Neural cell (in vitro differentiated cells): ENCODE measurements around the gene YIPF6. TPM values are rescaled to one million over a fixed set of nuclear protein-coding genes. Genes with fewer than 3 reads are reported as not detected.

Source experiments
- H2AFZ ChIP-seq: fragments of 200-600, 300-800 bp; sonication (generic), shearing (Covaris generic); 2 replicates; pipeline ENCODE4 v1.6.0; 2014; ENCODE audit warnings: low read depth, mild to moderate bottlenecking, antibody characterized with exemption, low read length, moderate library complexity
- H3F3A ChIP-seq: fragments of 200-600 bp; shearing (Covaris generic); 2 replicates; pipeline ENCODE4 v1.6.1; 2016; ENCODE audit warnings: mild to moderate bottlenecking, moderate library complexity, mixed read lengths, antibody characterized with exemption, low read length; ENCODE audit not compliant: insufficient read depth, poor library complexity, severe bottlenecking
- H3K27ac ChIP-seq: fragments of 200-600, 300-800 bp; sonication (generic), shearing (Covaris generic); 2 replicates; pipeline ENCODE4 v1.5.1; 2014; ENCODE audit warnings: mild to moderate bottlenecking, low read length, moderate library complexity
- H3K27me3 ChIP-seq: fragments of 300-800, 200-600 bp; sonication (generic), shearing (Covaris generic); 2 replicates; pipeline ENCODE4 v1.6.0; 2014; ENCODE audit warnings: mild to moderate bottlenecking, low read depth, low read length, moderate library complexity; ENCODE audit not compliant: insufficient read depth
- H3K36me3 ChIP-seq: fragments of 300-800, 200-600 bp; sonication (generic), shearing (Covaris generic); 2 replicates; pipeline ENCODE4 v1.5.1; 2014; ENCODE audit warnings: mild to moderate bottlenecking, antibody characterized with exemption, low read length, moderate library complexity; ENCODE audit not compliant: insufficient read depth
- H3K4me2 ChIP-seq: fragments of 300-800, 200-600 bp; sonication (generic), shearing (Covaris generic); 2 replicates; pipeline ENCODE4 v1.6.0; 2014; ENCODE audit warnings: mild to moderate bottlenecking, low read length
- H3K4me3 ChIP-seq: fragments of 300-800, 200-600 bp; sonication (generic), shearing (Covaris generic); 2 replicates; pipeline ENCODE4 v1.5.1; 2014; ENCODE audit warnings: mild to moderate bottlenecking, low read length, moderate library complexity
- H3K79me2 ChIP-seq: fragments of 200-600 bp; shearing (Covaris generic); replicated peaks from 2 replicates; pipeline ENCODE4 v1.6.0; 2014; ENCODE audit warnings: mild to moderate bottlenecking, low read length, moderate library complexity; ENCODE audit not compliant: insufficient read depth
- H3K9ac ChIP-seq: fragments of 300-800, 200-600 bp; sonication (generic), shearing (Covaris generic); 2 replicates; pipeline ENCODE4 v1.6.1; 2016; ENCODE audit warnings: mild to moderate bottlenecking, low read length, mixed read lengths
- H3K9me2 ChIP-seq: fragments of 200-600 bp; shearing (Covaris generic); 2 replicates; pipeline ENCODE4 v1.6.1; 2016; ENCODE audit warnings: mild to moderate bottlenecking, low read length, mixed read lengths; ENCODE audit not compliant: insufficient read depth
- H3K9me3 ChIP-seq: fragments of 200-600, 300-800 bp; sonication (generic), shearing (Covaris generic); 2 replicates; pipeline ENCODE4 v1.6.1; 2016; ENCODE audit warnings: mild to moderate bottlenecking, mixed run types, low read length, moderate library complexity, mixed read lengths
- H4K20me1 ChIP-seq: fragments of 200-600 bp; shearing (Covaris generic); 2 replicates; pipeline ENCODE4 v1.6.1; 2016; ENCODE audit warnings: mild to moderate bottlenecking, mixed run types; ENCODE audit not compliant: insufficient read depth
- EP300 ChIP-seq: fragments of 450-650 bp; conservative IDR thresholded peaks from 2 replicates; pipeline ENCODE4 v1.6.1; 2014; ENCODE audit warnings: antibody characterized with exemption, mild to moderate bottlenecking, moderate library complexity; ENCODE audit not compliant: poor library complexity, severe bottlenecking
- EZH2 ChIP-seq: fragments of 200-600, 300-800 bp; shearing (Covaris generic), sonication (generic); IDR thresholded peaks from 2 replicates; pipeline ENCODE4 v1.6.1; 2014; ENCODE audit warnings: antibody characterized with exemption, low read length, borderline replicate concordance, mild to moderate bottlenecking; ENCODE audit not compliant: insufficient read depth, poor library complexity, severe bottlenecking
- MXI1 ChIP-seq: fragments of 450-650 bp; conservative IDR thresholded peaks from 2 replicates; pipeline ENCODE4 v1.6.1; 2014; ENCODE audit warnings: antibody characterized with exemption, mild to moderate bottlenecking; ENCODE audit not compliant: poor library complexity, severe bottlenecking
- POLR2AphosphoS5 ChIP-seq: IDR thresholded peaks from 2 replicates; pipeline ENCODE4 v1.6.1; 2012
- RAD21 ChIP-seq: fragments of 450-650 bp; conservative IDR thresholded peaks from 2 replicates; pipeline ENCODE4 v1.6.1; 2014; ENCODE audit warnings: antibody characterized with exemption, mild to moderate bottlenecking, moderate library complexity
- SMC3 ChIP-seq: fragments of 450-650 bp; conservative IDR thresholded peaks from 2 replicates; pipeline ENCODE4 v1.6.1; 2014; ENCODE audit warnings: antibody characterized with exemption, mild to moderate bottlenecking, moderate library complexity; ENCODE audit not compliant: poor library complexity
- TAF1 ChIP-seq: IDR thresholded peaks from 2 replicates; pipeline ENCODE4 v1.6.1; 2012; ENCODE audit warnings: low read depth
- polyA plus RNA-seq: library from polyadenylated mRNA; depleted of rRNA; stranded (reverse); fragments of >200 nt; gene quantifications from 2 replicates; pipeline ENCODE4 v1.2.3, GENCODE V29; 2014
- TF ChIP-seq, protein P1 (sequence below): IDR thresholded peaks from 2 replicates; pipeline ENCODE4 v1.6.1; 2012; ENCODE audit warnings: borderline replicate concordance
- TF ChIP-seq, protein P2 (sequence below): fragments of 450-650 bp; IDR thresholded peaks from 2 replicates; pipeline ENCODE4 v1.5.1; 2014; ENCODE audit warnings: antibody characterized with exemption, mild to moderate bottlenecking, moderate library complexity; ENCODE audit not compliant: poor library complexity, severe bottlenecking

YIPF6 gene
- polyA plus RNA-seq, 1 donor from 2014 or later, result 28.5 TPM

DNA sequence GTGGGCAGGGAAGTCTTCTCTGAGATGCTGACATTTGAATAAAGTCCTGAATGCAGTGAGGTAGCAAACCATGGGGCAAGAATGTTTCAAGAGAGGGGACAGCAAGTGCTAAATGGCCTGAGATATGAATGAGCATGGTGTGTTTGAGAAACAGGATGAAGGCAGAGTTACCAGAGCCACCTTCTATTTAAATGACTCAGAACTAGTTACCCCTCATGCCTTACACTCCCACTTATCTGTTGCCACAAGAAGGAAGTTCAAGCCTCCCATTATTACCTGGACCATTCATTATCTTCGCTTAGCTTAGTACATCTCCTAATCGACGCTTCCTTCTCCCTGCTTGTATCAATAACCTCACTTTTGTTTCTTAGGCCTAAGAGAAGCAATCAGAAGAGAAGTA, 81.0 kb downstream of the YIPF6 start:
- Histone ChIP-seq H3K36me3 (no peaks in the 10 kb centered on the region), H3K9ac (no peak overlapping the region), H3K27me3 (no peaks in the 10 kb centered on the region), H3K79me2 (no peaks in the 10 kb centered on the region), H3F3A (no peaks in the 10 kb centered on the region), H3K27ac (no peak overlapping the region), H3K9me3 (no peaks in the 10 kb centered on the region), H3K4me3 (no peak overlapping the region), H3K9me2 (no peaks in the 10 kb centered on the region), H4K20me1 (no peaks in the 10 kb centered on the region), H3K4me2 (no peak overlapping the region), H2AFZ (no peak overlapping the region)
- no peak for TF ChIP-seq RAD21
- no peak for TF ChIP-seq SMC3
- no peak for TF ChIP-seq MXI1
- no peak for TF ChIP-seq EP300
- TF ChIP-seq, protein P1, sequence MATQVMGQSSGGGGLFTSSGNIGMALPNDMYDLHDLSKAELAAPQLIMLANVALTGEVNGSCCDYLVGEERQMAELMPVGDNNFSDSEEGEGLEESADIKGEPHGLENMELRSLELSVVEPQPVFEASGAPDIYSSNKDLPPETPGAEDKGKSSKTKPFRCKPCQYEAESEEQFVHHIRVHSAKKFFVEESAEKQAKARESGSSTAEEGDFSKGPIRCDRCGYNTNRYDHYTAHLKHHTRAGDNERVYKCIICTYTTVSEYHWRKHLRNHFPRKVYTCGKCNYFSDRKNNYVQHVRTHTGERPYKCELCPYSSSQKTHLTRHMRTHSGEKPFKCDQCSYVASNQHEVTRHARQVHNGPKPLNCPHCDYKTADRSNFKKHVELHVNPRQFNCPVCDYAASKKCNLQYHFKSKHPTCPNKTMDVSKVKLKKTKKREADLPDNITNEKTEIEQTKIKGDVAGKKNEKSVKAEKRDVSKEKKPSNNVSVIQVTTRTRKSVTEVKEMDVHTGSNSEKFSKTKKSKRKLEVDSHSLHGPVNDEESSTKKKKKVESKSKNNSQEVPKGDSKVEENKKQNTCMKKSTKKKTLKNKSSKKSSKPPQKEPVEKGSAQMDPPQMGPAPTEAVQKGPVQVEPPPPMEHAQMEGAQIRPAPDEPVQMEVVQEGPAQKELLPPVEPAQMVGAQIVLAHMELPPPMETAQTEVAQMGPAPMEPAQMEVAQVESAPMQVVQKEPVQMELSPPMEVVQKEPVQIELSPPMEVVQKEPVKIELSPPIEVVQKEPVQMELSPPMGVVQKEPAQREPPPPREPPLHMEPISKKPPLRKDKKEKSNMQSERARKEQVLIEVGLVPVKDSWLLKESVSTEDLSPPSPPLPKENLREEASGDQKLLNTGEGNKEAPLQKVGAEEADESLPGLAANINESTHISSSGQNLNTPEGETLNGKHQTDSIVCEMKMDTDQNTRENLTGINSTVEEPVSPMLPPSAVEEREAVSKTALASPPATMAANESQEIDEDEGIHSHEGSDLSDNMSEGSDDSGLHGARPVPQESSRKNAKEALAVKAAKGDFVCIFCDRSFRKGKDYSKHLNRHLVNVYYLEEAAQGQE, result no peak
- no peak for TF ChIP-seq POLR2AphosphoS5
- TF ChIP-seq EZH2, result no peak
- TF ChIP-seq TAF1, result no peak
- TF ChIP-seq, protein P2, sequence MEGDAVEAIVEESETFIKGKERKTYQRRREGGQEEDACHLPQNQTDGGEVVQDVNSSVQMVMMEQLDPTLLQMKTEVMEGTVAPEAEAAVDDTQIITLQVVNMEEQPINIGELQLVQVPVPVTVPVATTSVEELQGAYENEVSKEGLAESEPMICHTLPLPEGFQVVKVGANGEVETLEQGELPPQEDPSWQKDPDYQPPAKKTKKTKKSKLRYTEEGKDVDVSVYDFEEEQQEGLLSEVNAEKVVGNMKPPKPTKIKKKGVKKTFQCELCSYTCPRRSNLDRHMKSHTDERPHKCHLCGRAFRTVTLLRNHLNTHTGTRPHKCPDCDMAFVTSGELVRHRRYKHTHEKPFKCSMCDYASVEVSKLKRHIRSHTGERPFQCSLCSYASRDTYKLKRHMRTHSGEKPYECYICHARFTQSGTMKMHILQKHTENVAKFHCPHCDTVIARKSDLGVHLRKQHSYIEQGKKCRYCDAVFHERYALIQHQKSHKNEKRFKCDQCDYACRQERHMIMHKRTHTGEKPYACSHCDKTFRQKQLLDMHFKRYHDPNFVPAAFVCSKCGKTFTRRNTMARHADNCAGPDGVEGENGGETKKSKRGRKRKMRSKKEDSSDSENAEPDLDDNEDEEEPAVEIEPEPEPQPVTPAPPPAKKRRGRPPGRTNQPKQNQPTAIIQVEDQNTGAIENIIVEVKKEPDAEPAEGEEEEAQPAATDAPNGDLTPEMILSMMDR, result no peak

GRCh38 chrX:68584221-68584620, 85.4 kb downstream of the YIPF6 start:
- Histone ChIP-seq H4K20me1 (no peaks in the 10 kb centered on the region), H3K36me3 (no peaks in the 10 kb centered on the region), H3K9me3 (no peaks in the 10 kb centered on the region), H3K4me2 (no peak overlapping the region), H3K27ac (no peak overlapping the region), H3K4me3 (no peak overlapping the region), H2AFZ (no peak overlapping the region), H3K9ac (no peak overlapping the region), H3F3A (no peaks in the 10 kb centered on the region), H3K9me2 (no peaks in the 10 kb centered on the region), H3K79me2 (no peaks in the 10 kb centered on the region), H3K27me3 (no peaks in the 10 kb centered on the region)
- TF ChIP-seq TAF1, result no peak
- TF ChIP-seq, protein P1, result no peak
- TF ChIP-seq EP300, result no peak
- TF ChIP-seq MXI1, result no peak
- no peak for TF ChIP-seq EZH2
- TF ChIP-seq RAD21, result no peak
- TF ChIP-seq, protein P2, result no peak
- TF ChIP-seq POLR2AphosphoS5, result no peak
